H1 (cell line): ENCODE data around the gene UNC93A. TPM values are rescaled to one million over a fixed set of nuclear protein-coding genes. Genes with fewer than 3 reads are reported as not detected.
"Not testable (repeated sequence)": the region's sequence is repeated elsewhere in the genome, so short reads cannot be mapped to it uniquely, and the experiment has no call there.

Experiments used
- CTCF ChIA-PET: fragments of 300-600 bp; sonication (Branson Sonifier 250); formaldehyde crosslinking; loops from one replicate; lab custom pipeline; 2021; ENCODE audit not compliant: partially characterized antibody; lab: Charles Lee
- POLR2A ChIA-PET: fragments of 300-600 bp; sonication (Branson Sonifier 250); formaldehyde crosslinking; loops from one replicate; lab custom pipeline; 2021; ENCODE audit warnings: inconsistent platforms; ENCODE audit not compliant: partially characterized antibody; lab: Charles Lee
- DNase-seq, 2 experiments: peaks; one replicate each; pipeline versions ENCODE4 v3.0.0 to v3.0.0-alpha.2; 2010 to 2022; ENCODE audit warnings: low spot score in 2 of 2, low read depth in 1 of 2, mixed read lengths in 1 of 2
- FAIRE-seq: peaks from 2 replicates; lab custom pipeline; 2011; peaks lifted over from hg19 to GRCh38; lab: Jason Lieb, UNC
- H2AFZ ChIP-seq: 2 replicates; pipeline ENCODE4 v1.8.1; 2012; ENCODE audit warnings: low read length, inconsistent platforms
- H2AK5ac ChIP-seq: 2 replicates; pipeline ENCODE4 v1.6.1; 2013; ENCODE audit warnings: low read depth, low read length
- H2BK120ac ChIP-seq: replicated peaks from 2 replicates; pipeline ENCODE3; 2013; ENCODE audit warnings: low read depth, low read length, inconsistent platforms
- H2BK12ac ChIP-seq: 2 replicates; pipeline ENCODE4 v1.6.1; 2013; ENCODE audit warnings: low read depth, low read length
- H2BK15ac ChIP-seq: 2 replicates; pipeline ENCODE4 v1.6.1; 2013; ENCODE audit warnings: low read length
- H2BK20ac ChIP-seq: 2 replicates; pipeline ENCODE4 v1.6.1; 2013; ENCODE audit warnings: low read length
- H2BK5ac ChIP-seq: 2 replicates; pipeline ENCODE4 v1.6.1; 2013; ENCODE audit warnings: low read depth, low read length
- H3K14ac ChIP-seq: 2 replicates; pipeline ENCODE4 v1.6.1; 2013; ENCODE audit warnings: inconsistent platforms; ENCODE audit not compliant: insufficient read length
- H3K18ac ChIP-seq: 2 replicates; pipeline ENCODE4 v1.6.1; 2013; ENCODE audit warnings: low read length; ENCODE audit errors: extremely low read depth
- H3K23ac ChIP-seq: 2 replicates; pipeline ENCODE4 v1.6.1; 2013; ENCODE audit warnings: inconsistent platforms; ENCODE audit not compliant: insufficient read length
- H3K23me2 ChIP-seq: 2 replicates; pipeline ENCODE4 v1.6.1; 2013; ENCODE audit warnings: low read depth, low read length
- H3K27ac ChIP-seq: 2 replicates; pipeline ENCODE4 v1.6.1; 2011; ENCODE audit warnings: low read depth, low read length, inconsistent platforms
- H3K27me3 ChIP-seq, 4 experiments: replicated peaks in 1 of 4; 1 replicate in 1 of 4; 2 replicates in 3 of 4; pipeline versions ENCODE4 v1.6.1 to v1.8.1; 2011 to 2013; ENCODE audit warnings: low read length in 3 of 4, mild to moderate bottlenecking in 3 of 4, inconsistent platforms in 2 of 4, mixed read lengths in 2 of 4, moderate library complexity in 1 of 4; ENCODE audit not compliant: control insufficient read depth in 3 of 4, insufficient read depth in 3 of 4; ENCODE audit errors: extremely low read depth in 1 of 4
- H3K36me3 ChIP-seq, 4 experiments: 2 replicates each; pipeline versions ENCODE4 v1.6.1 to v1.8.1; 2011 to 2013; ENCODE audit warnings: mild to moderate bottlenecking in 4 of 4, low read length in 3 of 4, moderate library complexity in 2 of 4, control low read depth in 1 of 4, inconsistent platforms in 1 of 4; ENCODE audit not compliant: insufficient read depth in 4 of 4, control insufficient read depth in 2 of 4
- H3K4ac ChIP-seq: replicated peaks from 2 replicates; pipeline ENCODE3; 2013; ENCODE audit warnings: low read length, low read depth, mixed read lengths, inconsistent platforms; ENCODE audit not compliant: insufficient read length
- H3K4me1 ChIP-seq, 4 experiments: replicated peaks in 1 of 4; 1 replicate in 1 of 4; 2 replicates in 3 of 4; pipeline versions ENCODE4 v1.6.1 to v1.8.1; 2011 to 2013; ENCODE audit warnings: low read length in 3 of 4, inconsistent platforms in 2 of 4, mixed read lengths in 1 of 4; ENCODE audit not compliant: insufficient read depth in 4 of 4, control insufficient read depth in 3 of 4
- H3K4me2 ChIP-seq, 2 experiments: 2 replicates each; pipeline versions ENCODE4 v1.6.1 to v1.8.1; 2011 to 2013; ENCODE audit warnings: low read depth in 2 of 2, low read length in 2 of 2, control low read depth in 1 of 2, inconsistent platforms in 1 of 2, mild to moderate bottlenecking in 1 of 2; ENCODE audit not compliant: insufficient read depth in 1 of 2
- H3K4me3 ChIP-seq, 4 experiments: fragments of 200-600, 300-600 bp in 1 of 4; sonication (generic), shearing (Covaris generic), sonication (Bioruptor Twin) in 1 of 4; 2 replicates each; pipeline versions ENCODE4 v1.5.1 to v1.8.1; 2011 to 2016; ENCODE audit warnings: low read length in 4 of 4, low read depth in 3 of 4, control low read depth in 2 of 4, inconsistent platforms in 2 of 4, mild to moderate bottlenecking in 2 of 4, mixed read lengths in 1 of 4, moderate library complexity in 1 of 4; ENCODE audit not compliant: insufficient read depth in 2 of 4; ENCODE audit errors: extremely low read depth in 1 of 4
- H3K56ac ChIP-seq: replicated peaks from 2 replicates; pipeline ENCODE3; 2013; ENCODE audit warnings: low read depth, mild to moderate bottlenecking, mixed read lengths, low read length, inconsistent platforms; ENCODE audit not compliant: insufficient read length
- H3K79me1 ChIP-seq: 2 replicates; pipeline ENCODE4 v1.6.1; 2013; ENCODE audit warnings: low read depth, low read length, control low read depth
- H3K79me2 ChIP-seq, 2 experiments: 2 replicates each; pipeline versions ENCODE4 v1.6.1 to v1.8.1; 2012 to 2013; ENCODE audit warnings: low read length in 2 of 2, mild to moderate bottlenecking in 2 of 2, inconsistent platforms in 1 of 2; ENCODE audit not compliant: insufficient read depth in 2 of 2, control insufficient read depth in 1 of 2
- H3K9ac ChIP-seq, 4 experiments: replicated peaks in 1 of 4; 1 replicate in 1 of 4; 2 replicates in 3 of 4; pipeline versions ENCODE4 v1.6.1 to v1.8.1; 2011 to 2013; ENCODE audit warnings: low read depth in 3 of 4, low read length in 3 of 4, control low read depth in 2 of 4, mild to moderate bottlenecking in 2 of 4, moderate library complexity in 2 of 4, inconsistent platforms in 1 of 4; ENCODE audit errors: extremely low read depth in 1 of 4
- H3K9me3 ChIP-seq, 2 experiments: 2 replicates each; pipeline versions ENCODE4 v1.6.1 to v1.8.1; 2012 to 2013; ENCODE audit warnings: mild to moderate bottlenecking in 2 of 2, moderate library complexity in 2 of 2, control low read depth in 1 of 2, inconsistent platforms in 1 of 2, low read depth in 1 of 2, low read length in 1 of 2, mixed read lengths in 1 of 2; ENCODE audit not compliant: insufficient read depth in 2 of 2
- H4K20me1 ChIP-seq, 2 experiments: replicated peaks in 1 of 2; 2 replicates each; pipeline versions ENCODE3 to v1.8.1; 2011 to 2013; ENCODE audit warnings: inconsistent platforms in 2 of 2, low read length in 2 of 2, mild to moderate bottlenecking in 1 of 2; ENCODE audit not compliant: insufficient read depth in 2 of 2, control insufficient read depth in 1 of 2
- H4K5ac ChIP-seq: 2 replicates; pipeline ENCODE4 v1.6.1; 2013; ENCODE audit warnings: low read length, low read depth, mixed read lengths, inconsistent platforms; ENCODE audit not compliant: insufficient read length
- H4K8ac ChIP-seq: 2 replicates; pipeline ENCODE4 v1.8.0; 2013; ENCODE audit warnings: mild to moderate bottlenecking, moderate library complexity, low read length, inconsistent platforms; ENCODE audit not compliant: insufficient read depth; ENCODE audit errors: extremely low read depth
- H4K91ac ChIP-seq: replicated peaks from 2 replicates; pipeline ENCODE3; 2013; ENCODE audit warnings: low read length, mixed read lengths, inconsistent platforms; ENCODE audit not compliant: insufficient read length
- WGBS, 2 experiments: shearing (Covaris generic) in 1 of 2; methylation state at CpG; one replicate each; pipeline versions ENCODE4 v1.1.6 to v1.1.7; 2013 to 2015; ENCODE audit warnings: low lambda C conversion rate in 2 of 2, mixed read lengths in 2 of 2, inconsistent platforms in 1 of 2, low coverage in 1 of 2, missing lambda C conversion rate in 1 of 2; ENCODE audit not compliant: insufficient replicate concordance in 2 of 2, insufficient coverage in 1 of 2, insufficient read length in 1 of 2; ENCODE audit errors: extremely low coverage in 1 of 2, missing lambda C conversion rate in 1 of 2; 5-methylcytosine and 5-hydroxymethylcytosine counted together
- polyA plus RNA-seq, 7 experiments: library from polyadenylated mRNA; depleted of rRNA in 3 of 7; stranded (reverse) in 5 of 7; unstranded in 2 of 7; fragments of >200 nt in 5 of 7; fragments of 200-250 nt in 2 of 7; gene quantifications; 1 replicate in 5 of 7; 2 replicates in 1 of 7; 4 replicates in 1 of 7; pipeline versions ENCODE4 v1.2.1 to v1.2.3, GENCODE V29; 2011 to 2013; ENCODE audit warnings: missing spikeins in 2 of 7, mixed read lengths in 2 of 7
- total RNA-seq: library from RNA; stranded (reverse); fragmentation: NEBNext Ultra II Directional; extraction: Animal tissue kit (Norgen Biotek cat#: 25700); gene quantifications from 2 replicates; pipeline ENCODE4 v1.2.1, GENCODE V29; 2021

UNC93A gene
- total and polyA plus RNA-seq, 2 of the 8 experiments (the other 6 are each of a cell fraction or from before 2014, with no cell fraction given) = 0.39 TPM; not detected in 1

GRCh38 chr6:167248878-167249455, 42.1 kb upstream of the UNC93A start:
- H3K18ac ChIP-seq = peak overlapping the region; percentile 94
- 0 out of 2 replicates have a peak overlapping the region, but pooled peaks have one; percentile 75 for H2BK20ac ChIP-seq
- not testable (repeated sequence) for H3K23ac ChIP-seq, H3K14ac ChIP-seq, H2BK120ac ChIP-seq, H3K4ac ChIP-seq, H2AFZ ChIP-seq, H3K4me3 ChIP-seq, H3K79me2 ChIP-seq, H3K23me2 ChIP-seq, DNase-seq, FAIRE-seq, H4K20me1 ChIP-seq, H3K9ac ChIP-seq, H3K27ac ChIP-seq, H3K9me3 ChIP-seq, H3K36me3 ChIP-seq, H3K79me1 ChIP-seq, H3K56ac ChIP-seq, H3K27me3 ChIP-seq, H3K4me2 ChIP-seq, H4K5ac ChIP-seq
- H4K8ac ChIP-seq = peak overlapping the region; percentile 79; the same call in 1 of the 2 replicates
- peak overlapping the region; percentile 18; the same call in 1 of the 2 replicates for H2BK12ac ChIP-seq
- peak overlapping the region; percentile 5 for H4K91ac ChIP-seq
- H2BK5ac ChIP-seq = peak overlapping the region; percentile 36; the same call in 1 of the 2 replicates
- WGBS, 2 experiments = 83% methylated on average over 14 of the region's 14 CpGs; no CpG with 5 or more reads in 1 of the 2 experiments
- CTCF ChIA-PET = interaction anchor here (0.7 to 3.6 kb wide), 11 partner anchors 9 to 42 kb away, joined by 3 to 28 read pairs (median 4); partner anchors contain the start of gene UNC93A
- POLR2A ChIA-PET = interaction anchor here (0.6 to 1.0 kb wide), 2 partner anchors 24 to 27 kb away, joined by 3 to 5 read pairs; no protein-coding TSS in a partner anchor
- peaks cover 11 to 43% (median 28%) of the 10 kb centered on the region in 4 experiments for H3K4me1 ChIP-seq
- 0 out of 2 replicates have a peak overlapping the region, but pooled peaks have one; percentile 18 for H2AK5ac ChIP-seq
- H2BK15ac ChIP-seq = 0 out of 2 replicates have a peak overlapping the region, but pooled peaks have one; percentile 65
